SW 1271 (cell line): ENCODE data around the gene PSG3.
"Not testable (repeated sequence)": the region's sequence is repeated elsewhere in the genome, so short reads cannot be mapped to it uniquely, and the experiment has no call there.

Experiments used
- DNase-seq, 2 experiments: peaks; one replicate each; lab custom pipeline; 2025; lab: John Stamatoyannopoulos, UW

PSG3 gene

GRCh38 chr19:42740381-42740780 lies at the start of gene PSG3:
TSS of gene PSG3 (minus strand) at chr19:42740481. CDS start at chr19:42740384, 97 bp downstream.
- not testable (repeated sequence) for DNase-seq

DNA sequence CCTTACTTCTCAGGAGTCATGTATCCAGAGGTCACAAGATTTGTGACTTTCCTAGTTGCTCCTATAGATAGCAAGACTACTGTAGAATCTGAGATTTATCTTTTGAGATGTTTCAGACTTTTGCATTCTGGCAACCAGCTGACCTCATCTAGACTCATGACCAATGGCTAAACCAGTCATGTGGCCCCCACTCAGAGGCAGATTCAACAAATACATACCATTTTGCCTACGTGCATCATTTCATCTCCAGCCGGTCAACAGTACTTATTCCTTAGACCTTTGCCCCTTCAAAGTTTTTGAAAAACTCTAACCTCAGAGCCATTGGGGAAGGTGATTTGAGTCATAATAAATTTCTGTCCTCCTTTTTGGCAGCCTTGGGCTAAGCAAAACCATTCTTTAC lies 48.5 kb upstream of the PSG3 start:
- not testable (repeated sequence) for DNase-seq

DNA sequence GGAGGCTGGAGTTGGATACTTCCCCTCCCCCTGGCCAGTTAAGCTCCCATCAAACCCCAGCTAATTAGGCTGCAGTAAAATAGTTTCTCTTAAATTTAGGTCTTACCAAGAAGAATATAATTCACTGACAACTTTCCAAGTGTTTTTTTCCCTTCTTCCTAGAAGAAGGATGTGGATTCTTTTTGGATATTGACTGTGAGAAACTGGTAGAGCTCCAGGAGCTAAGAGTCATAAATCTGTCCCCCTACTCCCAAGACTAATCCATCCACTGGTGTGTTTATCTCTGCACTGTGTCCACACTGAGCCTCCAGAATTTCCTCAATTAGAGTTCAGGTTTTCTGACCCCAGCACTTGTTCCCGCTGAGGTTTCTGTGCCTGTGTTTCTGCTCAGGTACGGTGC lies 47.5 kb upstream of the PSG3 start:
- DNase-seq, result not testable (repeated sequence)

DNA sequence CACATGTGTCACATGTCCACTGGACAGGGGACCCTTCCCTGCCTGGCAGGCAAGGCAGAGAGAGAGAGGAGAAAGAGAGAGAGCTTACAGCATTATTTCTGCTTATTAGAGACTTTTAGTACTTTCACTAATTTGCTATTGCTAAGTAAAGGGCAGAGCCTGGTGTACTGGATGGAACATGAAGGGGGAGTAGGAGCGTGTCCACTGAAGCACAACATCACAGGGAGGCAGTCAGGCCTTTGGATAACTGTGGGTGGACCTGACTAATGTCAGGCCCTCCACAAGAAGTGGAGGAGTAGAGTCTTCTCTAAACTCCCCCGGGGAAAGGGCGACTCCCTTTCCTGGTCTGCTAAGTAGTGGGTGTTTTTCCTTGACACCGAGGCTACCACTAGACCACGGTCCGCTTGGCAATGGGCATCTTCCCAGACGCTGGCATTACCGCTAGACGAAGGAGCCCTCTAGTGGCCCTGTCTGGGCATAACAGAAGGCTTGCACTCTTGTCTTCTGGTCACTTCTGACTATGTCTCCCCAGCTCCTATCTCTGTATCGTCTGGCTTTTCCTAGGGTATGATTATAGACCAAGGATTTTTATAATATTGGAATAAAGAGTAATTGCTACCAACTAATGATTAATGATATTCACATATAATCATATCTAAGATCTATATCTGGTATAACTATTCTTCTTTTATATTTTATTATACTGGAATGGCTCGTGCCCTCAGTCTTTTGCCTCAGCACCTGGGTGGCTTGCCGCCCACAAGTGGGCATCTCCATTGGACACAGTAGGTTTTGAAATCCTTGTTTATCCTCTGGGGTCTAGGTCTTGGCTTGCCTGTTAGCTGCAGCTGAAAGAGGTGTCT lies 36.7 kb upstream of the PSG3 start:
- DNase-seq, result peak; percentile 8 to 45

DNA sequence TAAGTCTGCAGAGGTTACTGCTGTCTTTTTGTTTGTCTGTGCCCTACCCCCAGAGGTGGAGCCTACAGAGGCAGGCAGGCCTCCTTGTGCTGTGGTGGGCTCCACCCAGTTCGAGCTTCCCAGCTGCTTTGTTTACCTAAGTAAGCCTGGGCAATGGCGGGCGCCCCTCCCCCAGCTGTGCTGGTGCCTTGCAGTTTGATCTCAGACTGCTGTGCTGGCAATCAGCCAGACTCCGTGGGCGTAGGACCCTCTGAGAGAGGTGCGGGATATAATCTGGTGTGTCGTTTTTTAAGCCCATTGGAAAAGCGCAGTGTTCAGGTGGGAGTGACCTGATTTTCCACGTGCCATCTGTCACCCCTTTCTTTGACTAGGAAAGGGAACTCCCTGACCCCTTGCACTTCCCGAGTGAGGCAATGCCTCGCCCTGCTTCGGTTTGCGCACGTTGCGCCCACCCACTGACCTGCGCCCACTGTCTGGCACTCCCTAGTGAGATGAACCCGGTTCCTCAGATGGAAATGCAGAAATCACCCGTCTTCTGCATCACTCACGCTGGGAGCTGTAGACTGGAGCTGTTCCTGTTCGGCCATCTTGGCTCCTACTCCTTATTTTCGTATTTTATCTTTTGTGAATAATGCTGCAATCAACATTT lies 34.4 kb upstream of the PSG3 start:
- DNase-seq, result not testable (repeated sequence)

DNA sequence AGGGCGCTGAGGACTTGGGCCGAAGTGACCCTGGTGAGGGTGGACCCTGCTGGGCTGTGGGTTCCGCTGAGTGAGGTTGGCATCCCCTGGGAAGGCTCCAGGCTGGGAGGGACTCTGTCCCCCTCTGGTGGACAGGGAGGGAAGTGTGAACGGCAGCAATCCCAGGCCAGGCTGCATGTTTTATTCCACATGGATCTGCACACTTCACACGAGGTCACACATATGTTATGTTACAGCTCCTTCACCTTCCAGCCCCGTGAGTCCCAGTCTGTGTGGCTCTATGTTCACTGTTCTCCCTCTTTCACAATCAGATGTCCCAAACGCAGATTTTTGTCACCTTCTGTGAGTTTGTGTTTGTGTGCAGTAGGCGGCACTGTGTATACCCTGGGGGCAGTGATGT lies 27.0 kb upstream of the PSG3 start:
- not testable (repeated sequence) for DNase-seq

- DNase-seq, result not testable (repeated sequence)
Observed at GRCh38 chr19:42766871-42767270, 26.6 kb upstream of the PSG3 start.

- no peak for DNase-seq
Observed at GRCh38 chr19:42764836-42765235, 24.6 kb upstream of the PSG3 start.

DNA sequence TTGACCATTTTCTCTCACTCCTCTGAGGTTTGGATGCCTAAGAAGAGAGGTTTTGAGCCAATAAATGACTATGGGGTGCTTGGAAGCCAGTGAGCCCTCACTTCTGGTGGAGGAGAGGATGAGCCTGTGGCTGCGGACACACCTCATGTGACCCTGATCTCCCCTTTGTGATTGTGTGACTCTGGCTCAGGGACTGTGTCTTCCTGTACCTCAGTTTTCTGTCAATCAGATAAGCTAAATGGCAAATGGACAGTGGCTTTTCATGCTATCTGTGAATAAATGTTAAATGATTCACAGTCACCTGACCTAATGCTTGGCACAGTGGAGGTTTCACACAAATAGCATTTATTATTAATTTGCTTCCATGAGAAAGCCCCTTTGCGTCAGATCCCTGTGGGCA lies 22.5 kb upstream of the PSG3 start:
- no peak for DNase-seq

GRCh38 chr19:42761924-42762295 lies 21.6 kb upstream of the PSG3 start:
- not testable (repeated sequence) for DNase-seq

GRCh38 chr19:42760954-42761923 lies 21.0 kb upstream of the PSG3 start:
- peak; percentile 8 to 62 for DNase-seq

GRCh38 chr19:42758667-42759066 lies 18.4 kb upstream of the PSG3 start:
- DNase-seq, result not testable (repeated sequence)

- DNase-seq, result not testable (repeated sequence)
Observed at GRCh38 chr19:42752246-42752645, 12.0 kb upstream of the PSG3 start.

GRCh38 chr19:42741726-42742607 lies 1.7 kb upstream of the PSG3 start:
- DNase-seq, result not testable (repeated sequence)

GRCh38 chr19:42737581-42738011 lies 2.7 kb downstream of the PSG3 start:
- not testable (repeated sequence) for DNase-seq

DNA sequence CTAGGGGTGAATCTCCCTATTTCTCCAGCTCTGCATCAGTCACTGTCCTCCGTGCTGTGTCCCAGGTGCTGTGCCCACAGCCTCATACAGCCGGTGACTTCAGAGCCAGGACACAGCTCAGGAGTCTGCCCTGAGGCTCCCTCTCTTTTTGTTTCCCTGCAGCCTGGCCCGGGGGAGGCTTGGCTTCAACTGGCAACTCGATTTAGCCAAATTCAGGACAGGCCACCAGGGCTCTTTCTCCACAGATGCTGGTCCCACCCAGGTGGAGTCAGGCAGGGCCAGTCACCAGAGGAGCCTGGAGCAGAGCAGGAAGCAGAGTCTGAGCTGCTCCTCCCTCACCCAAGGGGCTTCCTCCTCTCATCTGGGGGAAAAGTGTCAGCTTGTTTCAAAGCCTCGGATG lies 11.9 kb downstream of the PSG3 start:
- not testable (repeated sequence) for DNase-seq

DNA sequence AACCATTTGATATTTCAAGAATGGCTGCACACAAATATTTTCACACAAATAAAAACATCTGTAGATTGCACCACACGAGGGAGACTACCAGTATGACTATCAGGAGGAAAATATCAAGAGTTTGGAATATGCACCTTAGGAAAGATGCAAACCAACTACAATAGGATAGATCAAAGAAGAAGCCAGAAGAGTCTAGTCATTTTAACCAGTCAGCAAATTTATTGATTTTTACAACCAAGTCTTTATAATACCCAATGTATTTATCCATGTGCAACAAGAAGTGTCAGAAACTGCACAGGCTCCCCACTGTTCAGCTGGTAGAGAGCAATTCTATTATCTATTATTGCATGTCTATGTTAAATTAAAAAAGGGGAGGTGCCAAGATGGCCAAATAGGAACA lies 26.3 kb downstream of the PSG3 start:
- DNase-seq, result not testable (repeated sequence)

GRCh38 chr19:42712753-42713152 lies 27.5 kb downstream of the PSG3 start:
- not testable (repeated sequence) for DNase-seq

- DNase-seq, result not testable (repeated sequence)
Observed at GRCh38 chr19:42710986-42711385, 29.3 kb downstream of the PSG3 start.

DNA sequence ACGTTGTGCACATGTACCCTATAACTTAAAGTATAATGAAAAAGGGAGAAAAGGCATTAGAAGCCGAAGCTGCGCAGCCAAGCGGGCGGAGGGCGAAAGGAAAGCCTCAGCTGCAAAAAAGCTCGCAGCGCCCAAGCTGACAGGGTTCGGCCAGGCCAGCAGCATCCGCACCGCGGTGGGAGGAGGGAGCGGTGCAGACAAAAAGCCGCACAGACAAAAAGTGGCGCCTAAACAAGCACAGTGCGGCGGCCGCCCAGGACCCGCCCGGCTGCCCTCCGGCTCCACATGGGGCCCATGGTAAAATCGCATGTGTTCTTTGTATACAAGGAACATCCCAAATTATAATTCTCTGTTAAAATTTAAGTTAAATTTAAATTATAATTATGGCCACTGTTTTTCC lies 42.4 kb downstream of the PSG3 start:
- no peak for DNase-seq
